ENCODE measurements around the gene ADAMTSL4.
"Not testable (repeated sequence)": the region's sequence is repeated elsewhere in the genome, so short reads cannot be mapped to it uniquely, and the experiment has no call there.

Gene ADAMTSL4

GRCh38 chr1:150566589-150567340 is 17.6 kb downstream of the ADAMTSL4 start:
- no peak for DNase-seq (ENCODE audit: low read depth in 1 of 2, low spot score in 1 of 2)

- DNase-seq (ENCODE audit: low read depth in 1 of 2, low spot score in 1 of 2): peak in 1 of 2 donors; percentile 35
Measured at GRCh38 chr1:150567341-150567716, 18.1 kb downstream of the ADAMTSL4 start.

- no peak for DNase-seq (ENCODE audit: low read depth in 1 of 2, low spot score in 1 of 2)
Measured at GRCh38 chr1:150567717-150568593, 18.7 kb downstream of the ADAMTSL4 start.

GRCh38 chr1:150568594-150568966 is 19.4 kb downstream of the ADAMTSL4 start:
- DNase-seq (ENCODE audit: low read depth in 1 of 2, low spot score in 1 of 2): no peak

GRCh38 chr1:150572918-150573647 is 23.9 kb downstream of the ADAMTSL4 start:
- no peak for DNase-seq (ENCODE audit: low read depth in 1 of 2, low spot score in 1 of 2)

- DNase-seq (ENCODE audit: low read depth in 1 of 2, low spot score in 1 of 2): not testable (repeated sequence)
Measured at GRCh38 chr1:150573648-150574071, 24.5 kb downstream of the ADAMTSL4 start.

- no peak for DNase-seq (ENCODE audit: low read depth in 1 of 2, low spot score in 1 of 2)
Measured at GRCh38 chr1:150574260-150575071, 25.3 kb downstream of the ADAMTSL4 start.

- no peak for DNase-seq (ENCODE audit: low read depth in 1 of 2, low spot score in 1 of 2)
Measured at GRCh38 chr1:150575072-150575489, 25.9 kb downstream of the ADAMTSL4 start.

- no peak for DNase-seq (ENCODE audit: low read depth in 1 of 2, low spot score in 1 of 2)
Measured at GRCh38 chr1:150575518-150576366, 26.5 kb downstream of the ADAMTSL4 start.

- DNase-seq (ENCODE audit: low read depth in 1 of 2, low spot score in 1 of 2): no peak
Measured at GRCh38 chr1:150576367-150576711, 27.1 kb downstream of the ADAMTSL4 start.

- no peak for DNase-seq (ENCODE audit: low read depth in 1 of 2, low spot score in 1 of 2)
Measured at GRCh38 chr1:150576794-150577556, 27.8 kb downstream of the ADAMTSL4 start.

GRCh38 chr1:150577557-150578271 is 28.5 kb downstream of the ADAMTSL4 start:
- no peak for DNase-seq (ENCODE audit: low read depth in 1 of 2, low spot score in 1 of 2)

GRCh38 chr1:150578272-150579109 is 29.3 kb downstream of the ADAMTSL4 start:
- no peak for DNase-seq (ENCODE audit: low read depth in 1 of 2, low spot score in 1 of 2)

GRCh38 chr1:150579110-150579944 is 30.1 kb downstream of the ADAMTSL4 start, which contains the start of gene MCL1:
MCL1 (minus strand) TSS chr1:150579610; CDS start chr1:150579530, 80 bp downstream.
- peak; percentile 62 to 80 for DNase-seq (ENCODE audit: low read depth in 1 of 2, low spot score in 1 of 2)

- DNase-seq (ENCODE audit: low read depth in 1 of 2, low spot score in 1 of 2): no peak
Measured at GRCh38 chr1:150579945-150580642, 30.9 kb downstream of the ADAMTSL4 start.

- not testable (repeated sequence) for DNase-seq (ENCODE audit: low read depth in 1 of 2, low spot score in 1 of 2)
Measured at GRCh38 chr1:150580966-150581365, 31.8 kb downstream of the ADAMTSL4 start.

Measured in activated T-helper 1 cell treated with anti-CD3 and anti-CD28 coated beads, Interleukin-2, amount 50 U/mL, for 16 hours (primary cell).